ENCODE data around the gene ALAS1. TPM values are rescaled to one million over a fixed set of nuclear protein-coding genes. Genes with fewer than 3 reads are reported as not detected.

The ALAS1 gene
- polyA plus RNA-seq, 1 donor (not counting 4 experiments of a cell fraction or from before 2014, with no cell fraction given) = 74.1 TPM

DNA sequence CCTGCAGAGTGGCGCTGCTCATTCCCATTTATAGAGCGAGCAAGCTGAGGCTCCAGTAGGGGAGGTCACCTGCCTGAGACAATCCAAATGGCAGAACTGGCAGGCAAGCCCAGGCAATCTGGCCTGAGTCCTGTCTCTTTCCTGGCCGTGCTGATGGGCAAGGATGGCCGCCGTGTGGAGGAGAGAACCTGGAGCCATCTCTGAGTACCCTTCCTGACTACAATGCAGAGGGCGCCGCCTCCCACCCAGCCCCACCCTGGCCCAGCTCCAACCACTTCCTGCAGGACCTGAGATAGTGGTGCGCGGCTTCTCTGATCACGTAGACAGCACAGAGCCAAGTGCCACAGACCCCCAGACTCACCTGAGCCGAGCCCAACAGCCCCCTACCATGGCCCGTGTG lies 20.5 kb downstream of the ALAS1 start:
- Histone ChIP-seq H3K27me3 (ENCODE audit: control insufficient read depth, extremely low read depth, insufficient read depth, low read length) (no peaks in the 10 kb centered on the region), H2AFZ (ENCODE audit: control insufficient read depth, low read length) (no peak overlapping the region), H4K20me1 (ENCODE audit: control insufficient read depth, extremely low read depth, insufficient read depth, low read length) (no peaks in the 10 kb centered on the region), H3K79me2 (ENCODE audit: control insufficient read depth, insufficient read depth, low read length) (no peaks in the 10 kb centered on the region), H3K9me1 (ENCODE audit: control insufficient read depth, extremely low read depth, insufficient read depth, low read length) (peaks cover 5% of the 10 kb centered on the region), H3K4me2 (ENCODE audit: control insufficient read depth, extremely low read depth, insufficient read depth, low read depth, low read length) (no peak overlapping the region), H3K9me3 (ENCODE audit: control insufficient read depth, low read depth, low read length) (no peaks in the 10 kb centered on the region), H3K36me3 (ENCODE audit: control insufficient read depth in 2 of 2, extremely low read depth in 1 of 2, insufficient read depth in 2 of 2, low read length in 2 of 2) (peaks cover 4 to 15% of the 10 kb centered on the region in 2 experiments), H3K4me3 (ENCODE audit: control insufficient read depth in 2 of 3, extremely low read depth in 1 of 3, insufficient read depth in 2 of 3, low read depth in 1 of 3, low read length in 3 of 3) (no peak overlapping the region), H3K27ac (ENCODE audit: control insufficient read depth, insufficient read depth, low read length) (peak overlapping the region; percentile 59), H3K9ac (ENCODE audit: control insufficient read depth, extremely low read depth, insufficient read depth, low read length) (no peak overlapping the region), H3K4me1 (ENCODE audit: control insufficient read depth, extremely low read depth, insufficient read depth, low read length) (peaks cover 22% of the 10 kb centered on the region)
- no peak for TF ChIP-seq EZH2 (IDR thresholded peaks at IDR 0.05; ENCODE audit: low read length)
- TF ChIP-seq, protein P1, sequence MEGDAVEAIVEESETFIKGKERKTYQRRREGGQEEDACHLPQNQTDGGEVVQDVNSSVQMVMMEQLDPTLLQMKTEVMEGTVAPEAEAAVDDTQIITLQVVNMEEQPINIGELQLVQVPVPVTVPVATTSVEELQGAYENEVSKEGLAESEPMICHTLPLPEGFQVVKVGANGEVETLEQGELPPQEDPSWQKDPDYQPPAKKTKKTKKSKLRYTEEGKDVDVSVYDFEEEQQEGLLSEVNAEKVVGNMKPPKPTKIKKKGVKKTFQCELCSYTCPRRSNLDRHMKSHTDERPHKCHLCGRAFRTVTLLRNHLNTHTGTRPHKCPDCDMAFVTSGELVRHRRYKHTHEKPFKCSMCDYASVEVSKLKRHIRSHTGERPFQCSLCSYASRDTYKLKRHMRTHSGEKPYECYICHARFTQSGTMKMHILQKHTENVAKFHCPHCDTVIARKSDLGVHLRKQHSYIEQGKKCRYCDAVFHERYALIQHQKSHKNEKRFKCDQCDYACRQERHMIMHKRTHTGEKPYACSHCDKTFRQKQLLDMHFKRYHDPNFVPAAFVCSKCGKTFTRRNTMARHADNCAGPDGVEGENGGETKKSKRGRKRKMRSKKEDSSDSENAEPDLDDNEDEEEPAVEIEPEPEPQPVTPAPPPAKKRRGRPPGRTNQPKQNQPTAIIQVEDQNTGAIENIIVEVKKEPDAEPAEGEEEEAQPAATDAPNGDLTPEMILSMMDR (optimal IDR thresholded peaks at IDR 0.05 in 1 of 3, IDR thresholded peaks at IDR 0.05 in 1 of 3, conservative IDR thresholded peaks at IDR 0.05 in 1 of 3; ENCODE audit: extremely low read depth in 1 of 3, insufficient read depth in 2 of 3, low read length in 3 of 3) = no peak
- FAIRE-seq (no peak), DNase-seq (ENCODE audit: low read depth, low spot score) (no peak)
- dilution Hi-C loops (cut with MboI; ENCODE audit: extremely low pct_ligation_motif_present, low sequenced_read_pairs) = no loop called here

- H3K27me3 ChIP-seq (ENCODE audit: control insufficient read depth, extremely low read depth, insufficient read depth, low read length) = no peaks in the 10 kb centered on the region
- H3K79me2 ChIP-seq (ENCODE audit: control insufficient read depth, insufficient read depth, low read length) = no peaks in the 10 kb centered on the region
- H2AFZ ChIP-seq (ENCODE audit: control insufficient read depth, low read length) = no peak overlapping the region
- no peak overlapping the region for H3K27ac ChIP-seq (ENCODE audit: control insufficient read depth, insufficient read depth, low read length)
- no peak for DNase-seq (ENCODE audit: low read depth, low spot score)
- peaks cover 0 to 13% of the 10 kb centered on the region in 2 experiments for H3K36me3 ChIP-seq (ENCODE audit: control insufficient read depth in 2 of 2, extremely low read depth in 1 of 2, insufficient read depth in 2 of 2, low read length in 2 of 2)
- FAIRE-seq = no peak
- H3K9ac ChIP-seq (ENCODE audit: control insufficient read depth, extremely low read depth, insufficient read depth, low read length) = no peak overlapping the region
- no peak overlapping the region for H3K4me3 ChIP-seq (ENCODE audit: control insufficient read depth in 2 of 3, extremely low read depth in 1 of 3, insufficient read depth in 2 of 3, low read depth in 1 of 3, low read length in 3 of 3)
- no peaks in the 10 kb centered on the region for H3K9me3 ChIP-seq (ENCODE audit: control insufficient read depth, low read depth, low read length)
- H3K9me1 ChIP-seq (ENCODE audit: control insufficient read depth, extremely low read depth, insufficient read depth, low read length) = peaks cover 5% of the 10 kb centered on the region
- dilution Hi-C loops (cut with MboI; ENCODE audit: extremely low pct_ligation_motif_present, low sequenced_read_pairs) = no loop called here
- TF ChIP-seq, protein P1 (optimal IDR thresholded peaks at IDR 0.05 in 1 of 3, IDR thresholded peaks at IDR 0.05 in 1 of 3, conservative IDR thresholded peaks at IDR 0.05 in 1 of 3; ENCODE audit: extremely low read depth in 1 of 3, insufficient read depth in 2 of 3, low read length in 3 of 3) = no peak
- no peak for TF ChIP-seq EZH2 (IDR thresholded peaks at IDR 0.05; ENCODE audit: low read length)
- no peak overlapping the region for H3K4me2 ChIP-seq (ENCODE audit: control insufficient read depth, extremely low read depth, insufficient read depth, low read depth, low read length)
- no peaks in the 10 kb centered on the region for H4K20me1 ChIP-seq (ENCODE audit: control insufficient read depth, extremely low read depth, insufficient read depth, low read length)
- peaks cover 22% of the 10 kb centered on the region for H3K4me1 ChIP-seq (ENCODE audit: control insufficient read depth, extremely low read depth, insufficient read depth, low read length)
Observed at GRCh38 chr3:52218937-52219650, 21.1 kb downstream of the ALAS1 start.
